Vagina (tissue), 2 donors: ENCODE data around the gene UBE2G1. TPM values are rescaled to one million over a fixed set of nuclear protein-coding genes. Genes with fewer than 3 reads are reported as not detected.

ENCODE experiments used
- DNase-seq, 2 donors: peaks; one replicate each; pipeline ENCODE4 v3.0.0-alpha.2; 2017; ENCODE audit errors: extremely low spot score in 2 of 2
- H3K27ac ChIP-seq: fragments of 200-600 bp; sonication (generic); one replicate; pipeline ENCODE4 v1.5.1; 2019
- H3K27me3 ChIP-seq: fragments of 200-600 bp; sonication (generic); one replicate; pipeline ENCODE4 v1.5.1; 2019
- H3K36me3 ChIP-seq, 2 donors: fragments of 200-600 bp; sonication (generic); one replicate each; pipeline ENCODE4 v1.5.1; 2017 to 2019
- H3K4me1 ChIP-seq: fragments of 200-600 bp; sonication (generic); one replicate; pipeline ENCODE4 v1.5.1; 2019
- H3K4me3 ChIP-seq, 2 donors: fragments of 200-600 bp; sonication (generic); 1 replicate in 1 of 2; 2 replicates in 1 of 2; pipeline ENCODE4 v1.5.1; 2016 to 2019
- H3K9me3 ChIP-seq: fragments of 200-600 bp; sonication (generic); one replicate; pipeline ENCODE4 v1.5.1; 2019
- POLR2A ChIP-seq, 2 donors: fragments of 450-650 bp; IDR thresholded peaks; one replicate each; pipeline ENCODE4 v1.6.1; 2017; ENCODE audit warnings: antibody characterized with exemption in 2 of 2, mild to moderate bottlenecking in 2 of 2, moderate library complexity in 2 of 2
- POLR2AphosphoS5 ChIP-seq, 2 donors: sonication (generic); formaldehyde crosslinking; IDR thresholded peaks; one replicate each; pipeline ENCODE4 v1.9.0; 2017; ENCODE audit warnings: antibody characterized with exemption in 2 of 2, mild to moderate bottlenecking in 2 of 2, low read depth in 1 of 2; ENCODE audit not compliant: insufficient read depth in 1 of 2
- intact Hi-C: fragments of 100-400 bp; cut with DNase I; formaldehyde crosslinking; loops from one replicate; pipeline ENCODE4 v1.15.1; 2023
- small RNA-seq: library from RNA; depleted of rRNA; stranded (forward); fragments of <200 nt; gene quantifications from one replicate; pipeline ENCODE3, GENCODE V24; 2016
- total RNA-seq: library from RNA; depleted of rRNA; stranded (reverse); fragments of >200 nt; gene quantifications from one replicate; pipeline ENCODE4 v1.2.3, GENCODE V29; 2016
- TF ChIP-seq, protein P1 (sequence below), 3 experiments: fragments of 450-650 bp in 2 of 3; fragments of 200-600 bp in 1 of 3; sonication (generic) in 1 of 3; IDR thresholded peaks; one replicate each; pipeline ENCODE4 v1.5.1; 2017 to 2019; ENCODE audit warnings: antibody characterized with exemption in 3 of 3, mild to moderate bottlenecking in 2 of 3, moderate library complexity in 2 of 3

The UBE2G1 gene
- total RNA-seq, 1 donor from 2014 or later = 45.4 TPM

DNA sequence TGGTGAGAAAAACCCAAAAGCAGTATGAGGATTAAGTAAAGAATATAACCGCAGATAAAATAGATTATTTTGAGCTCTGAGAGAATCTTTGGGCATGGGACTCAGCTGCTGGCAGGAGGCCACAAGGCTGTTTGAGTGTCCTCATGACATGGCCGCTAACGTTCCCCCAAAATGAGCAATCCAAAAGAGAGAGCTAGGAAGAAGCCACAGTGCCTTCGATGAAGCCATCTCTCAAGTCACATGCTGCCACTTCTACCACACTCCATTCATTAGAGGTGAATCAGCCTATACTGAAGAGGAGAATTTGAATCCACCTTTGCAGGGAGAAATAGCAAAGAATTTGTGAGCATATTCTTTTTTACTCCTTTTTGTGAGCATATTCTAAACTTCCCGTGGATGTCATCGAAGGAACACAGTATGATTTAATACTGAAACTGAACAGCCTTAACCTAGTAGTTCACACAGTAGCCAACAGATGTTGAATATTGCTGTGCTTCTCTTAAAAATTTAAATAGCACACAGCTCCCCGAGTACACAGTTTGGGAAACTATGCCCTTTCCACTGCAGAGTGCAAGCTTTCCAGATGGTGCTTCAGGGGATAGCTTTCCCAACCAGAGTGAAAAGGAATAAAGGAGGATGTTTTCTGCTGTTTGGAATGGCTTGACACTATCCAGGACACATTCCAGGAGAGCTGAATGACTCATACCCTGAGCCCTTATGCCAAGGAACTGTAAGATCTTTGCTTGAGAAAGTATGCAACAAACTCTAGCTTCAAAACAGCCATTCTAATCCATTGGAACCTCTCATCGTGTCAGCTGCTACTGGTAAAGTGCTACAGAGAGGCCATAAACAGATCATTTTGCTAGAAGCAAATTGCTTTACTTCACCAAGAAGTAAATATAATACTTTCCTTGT lies 136.6 kb downstream of the UBE2G1 start:
- TF ChIP-seq, protein P1, sequence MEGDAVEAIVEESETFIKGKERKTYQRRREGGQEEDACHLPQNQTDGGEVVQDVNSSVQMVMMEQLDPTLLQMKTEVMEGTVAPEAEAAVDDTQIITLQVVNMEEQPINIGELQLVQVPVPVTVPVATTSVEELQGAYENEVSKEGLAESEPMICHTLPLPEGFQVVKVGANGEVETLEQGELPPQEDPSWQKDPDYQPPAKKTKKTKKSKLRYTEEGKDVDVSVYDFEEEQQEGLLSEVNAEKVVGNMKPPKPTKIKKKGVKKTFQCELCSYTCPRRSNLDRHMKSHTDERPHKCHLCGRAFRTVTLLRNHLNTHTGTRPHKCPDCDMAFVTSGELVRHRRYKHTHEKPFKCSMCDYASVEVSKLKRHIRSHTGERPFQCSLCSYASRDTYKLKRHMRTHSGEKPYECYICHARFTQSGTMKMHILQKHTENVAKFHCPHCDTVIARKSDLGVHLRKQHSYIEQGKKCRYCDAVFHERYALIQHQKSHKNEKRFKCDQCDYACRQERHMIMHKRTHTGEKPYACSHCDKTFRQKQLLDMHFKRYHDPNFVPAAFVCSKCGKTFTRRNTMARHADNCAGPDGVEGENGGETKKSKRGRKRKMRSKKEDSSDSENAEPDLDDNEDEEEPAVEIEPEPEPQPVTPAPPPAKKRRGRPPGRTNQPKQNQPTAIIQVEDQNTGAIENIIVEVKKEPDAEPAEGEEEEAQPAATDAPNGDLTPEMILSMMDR (IDR thresholded peaks at IDR 0.05) = no peak
- TF ChIP-seq POLR2AphosphoS5 (IDR thresholded peaks at IDR 0.05; ENCODE audit: insufficient read depth in 1 of 2, low read depth in 1 of 2) = peak; percentile 61 to 98
- H3K27ac ChIP-seq = peak overlapping the region; percentile 84
- peaks cover 51% of the 10 kb centered on the region for H3K4me1 ChIP-seq
- no peaks in the 10 kb centered on the region for H3K27me3 ChIP-seq
- H3K36me3 ChIP-seq = peaks cover 0 to 13% of the 10 kb centered on the region in 2 donors
- no peaks in the 10 kb centered on the region for H3K9me3 ChIP-seq
- DNase-seq = peak in 1 of 2 donors; percentile 94
- intact Hi-C loops = no loop called here
- H3K4me3 ChIP-seq = peak overlapping the region in 1 of 2 donors; percentile 9

DNA sequence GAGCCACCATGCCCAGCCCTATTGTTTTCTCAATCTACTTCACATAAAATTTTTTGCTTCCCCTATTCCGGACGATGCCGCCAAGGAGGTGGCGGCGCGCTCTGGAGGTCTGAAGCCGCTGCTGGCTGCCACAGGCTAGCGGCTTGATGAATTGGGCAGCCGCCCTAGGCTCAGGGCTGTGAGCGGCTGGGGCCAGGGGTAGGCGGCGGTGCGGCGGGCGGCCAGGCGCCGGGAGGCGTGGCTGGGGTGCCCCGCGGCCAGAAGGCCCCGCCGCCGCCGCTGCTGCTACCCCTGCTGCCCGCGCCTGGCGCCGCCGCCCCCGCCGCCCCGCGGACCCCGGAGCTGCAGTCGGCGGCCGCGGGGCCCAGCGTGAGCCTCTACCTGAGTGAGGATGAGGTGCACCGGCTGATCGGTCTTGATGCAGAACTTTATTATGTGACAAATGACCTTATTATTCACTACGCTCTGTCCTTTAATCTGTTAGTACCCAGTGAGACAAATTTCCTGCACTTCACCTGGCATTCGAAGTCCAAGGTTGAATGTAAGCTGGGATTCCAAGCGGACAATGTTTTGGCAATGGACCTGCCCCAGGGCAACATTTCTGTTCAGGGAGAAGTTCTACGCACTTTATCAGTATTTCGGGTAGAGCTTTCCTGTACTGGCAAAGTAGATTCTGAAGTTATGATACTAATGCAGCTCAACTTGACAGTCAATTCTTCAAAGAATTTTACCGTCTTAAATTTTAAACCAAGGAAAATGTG lies 144.4 kb downstream of the UBE2G1 start:
- Histone ChIP-seq H3K4me3 (no peak overlapping the region), H3K27ac (peak overlapping the region; percentile 70), H3K27me3 (no peaks in the 10 kb centered on the region), H3K4me1 (peaks cover 15% of the 10 kb centered on the region), H3K36me3 (no peaks in the 10 kb centered on the region), H3K9me3 (no peaks in the 10 kb centered on the region)
- no peak for TF ChIP-seq POLR2AphosphoS5 (IDR thresholded peaks at IDR 0.05; ENCODE audit: insufficient read depth in 1 of 2, low read depth in 1 of 2)
- no peak for TF ChIP-seq POLR2A (IDR thresholded peaks at IDR 0.05)
- TF ChIP-seq, protein P1 (IDR thresholded peaks at IDR 0.05) = no peak
- intact Hi-C loops = no loop called here
- DNase-seq = no peak

DNA sequence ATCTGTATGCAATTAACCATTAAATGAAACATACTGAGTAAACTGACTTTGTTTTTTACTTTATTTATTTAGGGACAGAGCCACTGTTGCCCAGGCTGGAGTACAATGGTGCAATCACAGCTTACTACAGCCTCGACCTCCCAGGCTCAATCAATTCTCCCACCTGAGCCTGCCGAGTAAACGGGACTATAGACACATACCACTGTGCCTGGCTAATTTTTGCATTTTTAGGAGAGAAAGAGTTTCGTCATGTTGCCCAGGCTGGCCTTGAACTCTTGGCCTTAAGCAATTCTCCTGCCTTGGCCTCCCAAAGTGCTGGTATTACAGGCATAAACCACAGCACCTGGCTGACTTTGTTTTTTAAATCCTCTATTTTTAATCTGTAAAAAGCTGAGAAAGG lies 145.3 kb downstream of the UBE2G1 start:
- Histone ChIP-seq H3K27ac (peak overlapping the region; percentile 70), H3K9me3 (no peaks in the 10 kb centered on the region), H3K4me1 (peaks cover 15% of the 10 kb centered on the region), H3K4me3 (no peak overlapping the region), H3K27me3 (no peaks in the 10 kb centered on the region), H3K36me3 (no peaks in the 10 kb centered on the region)
- TF ChIP-seq, protein P1 (IDR thresholded peaks at IDR 0.05) = no peak
- no peak for TF ChIP-seq POLR2A (IDR thresholded peaks at IDR 0.05)
- TF ChIP-seq POLR2AphosphoS5 (IDR thresholded peaks at IDR 0.05; ENCODE audit: insufficient read depth in 1 of 2, low read depth in 1 of 2) = no peak
- intact Hi-C loops = no loop called here
- DNase-seq = no peak

DNA sequence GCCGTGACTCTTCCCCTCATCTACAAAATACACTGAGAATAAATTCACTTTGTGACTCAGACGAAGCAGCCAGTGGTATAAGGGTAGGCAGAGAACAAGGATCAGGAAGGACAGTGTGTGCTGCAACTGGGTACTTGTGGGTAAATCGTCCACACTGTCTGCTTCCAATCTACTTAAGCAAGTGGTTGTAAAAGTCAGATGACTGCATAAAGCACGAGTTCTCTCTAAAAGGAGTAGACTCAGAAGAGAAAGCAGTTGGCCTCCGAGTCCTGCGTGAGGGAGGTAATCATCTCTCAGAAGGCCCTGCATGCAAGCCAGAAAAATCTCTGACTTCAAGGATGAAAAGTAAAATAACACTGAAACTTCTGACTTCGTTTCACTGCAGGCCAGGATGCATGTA lies 145.8 kb downstream of the UBE2G1 start:
- intact Hi-C loops = no loop called here

More for the DNA sequence above, 145.8 kb downstream of the UBE2G1 start:
- H3K4me1 ChIP-seq = peaks cover 20% of the 10 kb centered on the region
- no peak overlapping the region for H3K4me3 ChIP-seq
- no peaks in the 10 kb centered on the region for H3K27me3 ChIP-seq
- TF ChIP-seq POLR2AphosphoS5 (IDR thresholded peaks at IDR 0.05; ENCODE audit: insufficient read depth in 1 of 2, low read depth in 1 of 2) = peak; percentile 16 to 82
- no peak for TF ChIP-seq POLR2A (IDR thresholded peaks at IDR 0.05)
- no peak for DNase-seq
- peak overlapping the region; percentile 70 for H3K27ac ChIP-seq
- no peaks in the 10 kb centered on the region for H3K9me3 ChIP-seq
- no peaks in the 10 kb centered on the region for H3K36me3 ChIP-seq

Small RNAs within 50 kb of the gene (small RNA-seq; reads per million reads assigned to genes)
- gene RN7SL774P = not detected

Other genes starting within 250 kb of the UBE2G1 start
- gene ZZEF1, start 223.6 kb downstream of the UBE2G1 start, total RNA-seq = 56.7 TPM
- gene CYB5D2, start 223.5 kb downstream of the UBE2G1 start, total RNA-seq = 15.7 TPM
- gene ANKFY1, start 102.7 kb downstream of the UBE2G1 start, total RNA-seq = 44.2 TPM
- gene SPNS3, start 67.3 kb upstream of the UBE2G1 start, total RNA-seq = not detected
- 79.3 TPM for gene SPNS2, start 132.2 kb upstream of the UBE2G1 start, total RNA-seq
- gene MYBBP1A, start 188.7 kb upstream of the UBE2G1 start, total RNA-seq = 47.1 TPM
- gene GGT6, start 193.9 kb upstream of the UBE2G1 start, total RNA-seq = 9.6 TPM
- 2.5 TPM for gene SMTNL2, start 217.9 kb upstream of the UBE2G1 start, total RNA-seq